ENCODE measurements around the gene FBXO24.
A peak's percentile ranks its signal among the peaks of the same experiment; 100 is the strongest.

Gene FBXO24

GRCh38 chr7:100623951-100624824 lies 38.1 kb downstream of the FBXO24 start:
- DNase-seq, result peak in 1 of 2 donors; percentile 15

GRCh38 chr7:100626055-100626454 lies 39.9 kb downstream of the FBXO24 start:
- DNase-seq, result no peak

- DNase-seq, result peak; percentile 67 to 74
Measured at GRCh38 chr7:100626530-100627237, 40.6 kb downstream of the FBXO24 start.

- no peak for DNase-seq
Measured at GRCh38 chr7:100627238-100627549, 41.1 kb downstream of the FBXO24 start.

- peak; percentile 42 to 51 for DNase-seq
Measured at GRCh38 chr7:100629117-100629716, 43.1 kb downstream of the FBXO24 start.

GRCh38 chr7:100630066-100630465 lies 43.9 kb downstream of the FBXO24 start:
- DNase-seq, result no peak

GRCh38 chr7:100632951-100633717 lies 47.0 kb downstream of the FBXO24 start:
- DNase-seq, result peak; percentile 16 to 44

- no peak for DNase-seq
Measured at GRCh38 chr7:100639995-100640516, 53.9 kb downstream of the FBXO24 start.

- no peak for DNase-seq
Measured at GRCh38 chr7:100640517-100641440, 54.7 kb downstream of the FBXO24 start.

- DNase-seq, result no peak
Measured at GRCh38 chr7:100641463-100641859, 55.3 kb downstream of the FBXO24 start, which contains the start of gene TFR2. Gene TFR2 (minus strand): TSS chr7:100641552. CDS start chr7:100641509, 43 bp downstream.

- no peak for DNase-seq
Measured at GRCh38 chr7:100641860-100642533, 55.9 kb downstream of the FBXO24 start.

- DNase-seq, result no peak
Measured at GRCh38 chr7:100642534-100642907, 56.4 kb downstream of the FBXO24 start.

GRCh38 chr7:100649826-100650565 lies 63.9 kb downstream of the FBXO24 start:
- DNase-seq, result no peak
